GM08714 (cell line): ENCODE measurements around the gene CEMIP2.
"Not testable (repeated sequence)": the region's sequence is repeated elsewhere in the genome, so short reads cannot be mapped to it uniquely, and the experiment has no call there.

Experiments used
- H3K4me3 ChIP-seq: fragments of 200-500 bp; sonication (Bioruptor generic); 2 replicates; pipeline ENCODE4 v1.5.1; 2014; ENCODE audit warnings: mild to moderate bottlenecking, low read length, inconsistent platforms
- ZNF274 ChIP-seq: IDR thresholded peaks from 2 replicates; pipeline ENCODE4 v1.6.1; 2012; ENCODE audit warnings: mild to moderate bottlenecking, low read depth, low read length

CEMIP2 gene, protein sequence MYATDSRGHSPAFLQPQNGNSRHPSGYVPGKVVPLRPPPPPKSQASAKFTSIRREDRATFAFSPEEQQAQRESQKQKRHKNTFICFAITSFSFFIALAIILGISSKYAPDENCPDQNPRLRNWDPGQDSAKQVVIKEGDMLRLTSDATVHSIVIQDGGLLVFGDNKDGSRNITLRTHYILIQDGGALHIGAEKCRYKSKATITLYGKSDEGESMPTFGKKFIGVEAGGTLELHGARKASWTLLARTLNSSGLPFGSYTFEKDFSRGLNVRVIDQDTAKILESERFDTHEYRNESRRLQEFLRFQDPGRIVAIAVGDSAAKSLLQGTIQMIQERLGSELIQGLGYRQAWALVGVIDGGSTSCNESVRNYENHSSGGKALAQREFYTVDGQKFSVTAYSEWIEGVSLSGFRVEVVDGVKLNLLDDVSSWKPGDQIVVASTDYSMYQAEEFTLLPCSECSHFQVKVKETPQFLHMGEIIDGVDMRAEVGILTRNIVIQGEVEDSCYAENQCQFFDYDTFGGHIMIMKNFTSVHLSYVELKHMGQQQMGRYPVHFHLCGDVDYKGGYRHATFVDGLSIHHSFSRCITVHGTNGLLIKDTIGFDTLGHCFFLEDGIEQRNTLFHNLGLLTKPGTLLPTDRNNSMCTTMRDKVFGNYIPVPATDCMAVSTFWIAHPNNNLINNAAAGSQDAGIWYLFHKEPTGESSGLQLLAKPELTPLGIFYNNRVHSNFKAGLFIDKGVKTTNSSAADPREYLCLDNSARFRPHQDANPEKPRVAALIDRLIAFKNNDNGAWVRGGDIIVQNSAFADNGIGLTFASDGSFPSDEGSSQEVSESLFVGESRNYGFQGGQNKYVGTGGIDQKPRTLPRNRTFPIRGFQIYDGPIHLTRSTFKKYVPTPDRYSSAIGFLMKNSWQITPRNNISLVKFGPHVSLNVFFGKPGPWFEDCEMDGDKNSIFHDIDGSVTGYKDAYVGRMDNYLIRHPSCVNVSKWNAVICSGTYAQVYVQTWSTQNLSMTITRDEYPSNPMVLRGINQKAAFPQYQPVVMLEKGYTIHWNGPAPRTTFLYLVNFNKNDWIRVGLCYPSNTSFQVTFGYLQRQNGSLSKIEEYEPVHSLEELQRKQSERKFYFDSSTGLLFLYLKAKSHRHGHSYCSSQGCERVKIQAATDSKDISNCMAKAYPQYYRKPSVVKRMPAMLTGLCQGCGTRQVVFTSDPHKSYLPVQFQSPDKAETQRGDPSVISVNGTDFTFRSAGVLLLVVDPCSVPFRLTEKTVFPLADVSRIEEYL (N-terminal part only)

DNA sequence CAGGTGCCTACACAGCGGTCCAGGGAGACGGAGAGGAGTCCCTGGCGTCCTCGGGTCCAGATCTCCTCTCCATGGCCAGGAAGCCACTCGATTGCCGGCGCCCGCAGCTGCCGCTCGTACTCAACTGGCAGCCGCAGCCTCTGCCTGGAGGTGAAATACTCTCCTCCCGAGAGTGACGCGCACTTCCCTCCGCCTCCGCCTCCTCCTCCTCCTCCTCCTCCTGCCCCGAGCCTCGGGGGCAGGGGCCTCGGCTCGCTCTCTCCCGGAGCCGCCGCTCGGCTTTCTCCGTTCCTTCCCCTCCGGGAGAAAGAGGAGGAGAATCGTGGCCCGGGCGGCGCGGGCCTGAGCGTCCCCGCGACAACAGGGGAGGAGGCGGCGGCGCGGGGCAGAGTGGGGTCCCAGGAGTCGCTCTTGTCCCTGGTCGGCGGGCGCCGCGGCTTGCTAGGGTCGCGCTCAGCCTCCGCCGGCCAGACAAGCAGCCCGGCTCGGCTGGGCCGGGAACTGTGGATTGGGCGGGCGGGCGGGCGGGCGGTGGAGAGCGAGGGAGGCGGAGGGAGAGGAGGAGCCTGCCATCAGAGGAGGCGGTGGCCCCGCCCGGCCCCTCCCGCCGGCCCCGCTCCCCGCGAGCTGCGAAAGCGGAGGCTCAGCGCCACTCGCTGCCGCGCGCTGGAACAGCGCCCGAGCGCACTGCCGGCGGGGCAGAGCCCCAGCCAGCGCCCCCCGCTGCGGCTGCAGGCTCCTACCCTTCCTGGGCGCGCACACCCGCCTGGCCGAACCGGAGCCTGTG lies at the start of gene CEMIP2:
CEMIP2 (minus strand) TSS at position 126 of the 787 bp plus-strand sequence. CDS start 18,140 bp downstream, outside the sequence.
- no peak for TF ChIP-seq ZNF274
- H3K4me3 ChIP-seq, result peak within 1 kb of the TSS; percentile 91

DNA sequence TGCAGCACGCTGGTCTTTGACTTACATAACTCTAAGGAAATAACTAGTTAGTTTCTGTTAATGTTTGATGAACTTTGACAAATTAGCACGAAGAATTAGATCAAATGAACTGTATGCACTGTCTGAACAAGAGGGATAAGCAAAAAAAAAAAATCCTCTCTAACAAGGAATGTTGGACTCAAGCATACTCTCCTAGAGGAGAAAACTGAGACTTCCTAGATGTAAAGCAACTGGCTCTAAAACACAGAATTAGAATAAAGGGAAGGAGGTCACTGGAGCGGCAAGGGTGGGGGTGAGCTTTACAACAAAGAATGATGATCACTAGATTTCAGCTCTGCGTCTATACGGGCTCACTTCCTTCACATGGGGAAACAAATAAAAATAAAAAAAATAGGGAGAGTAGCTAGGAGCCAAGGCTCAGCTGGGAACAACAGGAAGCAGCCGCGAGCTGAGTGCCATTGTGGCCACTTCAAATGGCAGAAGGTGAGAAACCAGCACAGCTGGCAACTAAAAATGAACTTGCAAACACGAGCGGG lies 48.7 kb upstream of the CEMIP2 start:
- TF ChIP-seq ZNF274, result no peak
- no peak overlapping the region; the same call in 1 of the 2 replicates for H3K4me3 ChIP-seq

DNA sequence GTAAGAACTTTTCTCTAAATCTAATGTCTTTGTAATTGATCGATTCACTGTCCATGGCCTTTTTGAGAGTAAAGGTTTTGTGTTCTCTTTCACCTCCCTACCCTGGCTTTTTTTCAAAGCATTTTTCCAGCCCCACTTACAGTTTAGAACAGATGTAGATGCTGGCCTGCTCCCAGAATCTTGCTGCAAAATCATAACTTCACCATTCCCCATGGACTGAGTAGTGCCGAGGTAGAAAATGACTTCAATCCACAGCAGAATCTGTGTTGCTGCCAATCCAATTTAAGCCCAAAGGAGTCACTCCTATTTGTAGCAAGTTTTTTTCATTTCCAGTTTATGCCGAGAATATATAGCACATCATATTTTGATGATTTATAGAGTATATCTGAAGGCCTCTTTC lies 46.5 kb upstream of the CEMIP2 start:
- H3K4me3 ChIP-seq, result no peak overlapping the region
- TF ChIP-seq ZNF274, result no peak

DNA sequence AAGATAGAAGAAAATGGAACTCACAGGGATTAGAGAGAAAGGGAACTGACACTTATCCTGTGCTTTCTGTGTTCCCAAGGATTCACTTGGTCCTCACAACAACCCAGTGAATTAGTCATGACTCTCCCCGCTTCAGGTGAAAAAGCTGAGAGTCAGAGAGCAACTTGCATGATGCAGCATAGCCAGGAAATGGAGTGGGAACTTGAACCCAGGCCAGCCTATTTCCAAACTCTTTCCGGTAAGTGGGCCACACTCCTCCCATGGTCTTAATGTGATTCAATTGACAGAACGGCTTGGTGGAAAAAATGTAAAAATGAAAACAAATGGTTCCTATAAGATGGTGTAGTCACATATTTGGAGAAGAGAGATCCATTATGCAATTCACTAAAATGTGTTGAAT lies 45.9 kb upstream of the CEMIP2 start:
- TF ChIP-seq ZNF274, result no peak
- no peak overlapping the region for H3K4me3 ChIP-seq

DNA sequence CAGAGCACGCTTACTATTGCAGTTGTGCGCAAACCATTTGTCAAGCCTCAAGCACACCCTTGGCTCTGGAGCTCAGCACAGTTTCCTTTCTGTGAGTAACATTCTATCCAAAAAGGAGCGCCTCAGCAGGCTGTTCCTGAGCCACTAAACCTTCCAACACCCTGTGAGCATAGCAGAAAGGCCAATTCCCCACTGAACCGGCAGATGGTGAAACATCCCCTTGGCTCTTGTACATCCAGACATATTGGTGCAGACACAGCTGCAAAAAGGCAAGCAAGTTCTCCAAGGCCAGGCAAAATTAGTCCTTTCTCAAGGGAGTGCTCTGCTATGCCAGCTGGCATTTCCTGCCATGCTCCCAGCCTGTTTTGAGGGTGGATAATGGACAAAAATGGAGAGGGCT lies 44.1 kb upstream of the CEMIP2 start:
- no peak for TF ChIP-seq ZNF274
- H3K4me3 ChIP-seq, result no peak overlapping the region

DNA sequence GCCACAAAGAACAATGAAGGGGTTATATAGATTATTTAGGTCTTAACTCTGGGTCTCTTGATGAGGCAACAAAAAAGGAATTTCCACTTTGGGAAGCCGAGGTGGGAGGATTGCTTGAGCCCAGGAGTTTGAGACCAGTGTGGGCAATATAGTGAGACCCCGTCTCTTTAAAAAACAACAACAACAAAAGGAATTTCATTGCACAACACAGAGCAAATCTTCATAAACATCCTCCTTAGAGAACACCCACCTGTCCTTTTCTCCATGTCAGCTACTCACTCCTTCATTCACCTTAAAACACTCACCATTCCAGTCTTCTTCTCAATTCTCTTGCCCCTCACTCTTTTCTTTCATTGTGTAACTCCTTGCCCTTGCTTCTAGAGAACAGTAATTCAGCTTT lies 39.8 kb upstream of the CEMIP2 start:
- H3K4me3 ChIP-seq, result no peak overlapping the region
- TF ChIP-seq ZNF274, result no peak

DNA sequence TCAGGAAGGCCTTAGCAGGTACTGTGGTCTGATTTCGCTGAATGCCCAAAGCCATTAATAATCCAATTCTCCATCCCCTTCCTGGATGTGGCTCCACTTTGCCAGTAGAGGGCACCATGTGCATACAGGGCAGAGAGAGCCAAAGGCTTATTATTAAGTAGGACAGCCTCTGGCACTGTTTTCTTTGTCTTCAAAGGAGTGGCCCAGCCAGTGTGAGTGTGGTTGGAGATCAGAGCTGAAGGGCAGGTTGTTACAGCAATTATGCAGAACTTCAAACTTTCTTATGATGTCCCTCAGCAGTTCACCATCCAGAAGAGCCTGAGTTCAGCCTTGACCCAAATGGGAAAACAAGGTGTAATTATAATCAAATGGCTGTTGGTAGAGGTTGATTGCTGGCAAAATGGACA lies 38.6 kb upstream of the CEMIP2 start:
- TF ChIP-seq ZNF274, result no peak

DNA sequence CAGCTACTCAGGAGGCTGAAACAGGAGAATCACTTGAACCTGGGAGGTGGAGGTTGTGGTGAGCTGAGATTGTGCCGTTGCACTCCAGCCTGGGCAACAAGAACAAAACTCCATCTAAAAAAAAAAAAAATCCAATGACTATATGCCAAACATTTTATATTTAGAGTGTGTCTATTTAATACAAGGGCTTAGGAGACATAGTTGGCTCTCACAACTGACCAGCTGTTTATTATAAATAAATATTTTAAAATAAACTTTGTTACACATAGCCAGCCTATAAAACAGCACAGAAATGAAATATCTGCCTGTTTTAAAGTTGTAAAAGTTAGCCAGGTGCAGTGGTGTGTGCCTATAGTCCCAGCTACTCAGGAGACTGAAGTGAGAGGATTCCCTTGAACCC lies 36.8 kb upstream of the CEMIP2 start:
- not testable (repeated sequence) for H3K4me3 ChIP-seq

More for the DNA sequence above, 38.6 kb upstream of the CEMIP2 start:
- no peak overlapping the region for H3K4me3 ChIP-seq

DNA sequence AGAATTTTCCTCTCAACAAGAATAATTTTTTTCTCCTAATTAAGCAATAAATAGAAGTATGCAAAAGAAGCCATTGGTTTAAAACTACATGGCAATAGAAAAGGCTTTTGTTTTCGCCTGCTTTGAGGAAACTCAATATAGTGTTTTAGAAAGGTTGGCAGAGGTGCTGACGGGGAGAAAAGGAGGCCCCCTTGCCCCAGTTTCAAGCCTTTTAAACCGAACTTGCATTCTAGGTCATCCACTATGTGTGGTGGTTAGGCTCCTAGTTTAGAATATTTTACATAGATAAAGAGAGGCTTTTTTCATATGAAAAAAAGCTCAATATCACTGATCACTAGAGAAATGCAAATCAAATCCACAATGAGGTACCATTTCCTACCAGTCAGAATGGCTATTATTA lies 33.5 kb upstream of the CEMIP2 start:
- H3K4me3 ChIP-seq, result no peak overlapping the region
- TF ChIP-seq ZNF274, result no peak

DNA sequence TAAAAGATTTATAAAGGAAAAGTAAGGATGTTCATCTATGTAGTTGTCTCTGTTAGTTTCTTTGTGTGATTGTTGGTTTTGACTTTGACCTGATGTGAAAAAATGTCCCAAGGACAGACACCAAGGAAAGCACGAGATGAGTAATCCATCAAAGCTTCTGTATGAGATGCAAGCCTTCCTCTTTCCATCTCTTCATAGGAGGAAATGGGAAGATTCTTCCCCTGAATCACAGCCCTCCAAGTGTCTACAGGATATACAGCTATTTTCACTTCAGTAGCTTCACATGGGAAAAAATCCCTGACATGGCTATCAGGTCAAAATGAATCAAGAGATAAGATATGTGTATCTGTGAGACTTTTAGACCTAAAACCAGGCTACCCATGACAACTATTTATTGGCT lies 29.0 kb upstream of the CEMIP2 start:
- no peak overlapping the region for H3K4me3 ChIP-seq
- no peak for TF ChIP-seq ZNF274

DNA sequence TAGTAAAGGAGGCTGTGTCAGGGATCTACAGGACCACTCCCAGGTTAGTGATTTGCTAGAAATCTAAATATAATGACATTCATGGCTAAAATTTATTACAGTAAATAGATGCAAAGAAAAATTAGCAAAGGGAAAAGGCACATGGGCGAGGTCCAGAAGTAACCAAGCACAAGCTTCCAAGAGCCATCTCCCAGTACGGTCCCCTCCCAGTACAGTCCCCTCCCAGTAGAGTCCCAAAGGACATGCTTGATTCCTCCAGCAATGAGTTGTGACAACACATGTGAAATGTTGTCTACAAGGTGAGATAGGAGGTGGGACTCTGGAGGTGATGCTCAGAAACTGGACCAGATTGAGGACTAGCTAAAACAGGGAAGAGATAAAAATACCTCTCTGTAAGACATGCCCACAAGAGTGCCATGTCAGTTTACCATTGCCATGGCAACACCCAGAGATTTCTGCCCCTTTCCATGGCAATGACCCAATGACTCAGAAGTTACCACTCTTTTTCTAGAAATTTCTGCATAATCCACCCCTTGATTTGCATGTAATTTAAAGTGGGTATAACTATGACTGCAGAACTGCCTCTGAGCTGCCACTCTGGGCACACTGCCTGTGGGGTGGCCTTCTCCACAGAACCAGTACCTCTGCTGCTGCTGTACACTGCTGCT lies 27.9 kb upstream of the CEMIP2 start:
- peak overlapping the region; percentile 36; the same call in 1 of the 2 replicates for H3K4me3 ChIP-seq
- no peak for TF ChIP-seq ZNF274

DNA sequence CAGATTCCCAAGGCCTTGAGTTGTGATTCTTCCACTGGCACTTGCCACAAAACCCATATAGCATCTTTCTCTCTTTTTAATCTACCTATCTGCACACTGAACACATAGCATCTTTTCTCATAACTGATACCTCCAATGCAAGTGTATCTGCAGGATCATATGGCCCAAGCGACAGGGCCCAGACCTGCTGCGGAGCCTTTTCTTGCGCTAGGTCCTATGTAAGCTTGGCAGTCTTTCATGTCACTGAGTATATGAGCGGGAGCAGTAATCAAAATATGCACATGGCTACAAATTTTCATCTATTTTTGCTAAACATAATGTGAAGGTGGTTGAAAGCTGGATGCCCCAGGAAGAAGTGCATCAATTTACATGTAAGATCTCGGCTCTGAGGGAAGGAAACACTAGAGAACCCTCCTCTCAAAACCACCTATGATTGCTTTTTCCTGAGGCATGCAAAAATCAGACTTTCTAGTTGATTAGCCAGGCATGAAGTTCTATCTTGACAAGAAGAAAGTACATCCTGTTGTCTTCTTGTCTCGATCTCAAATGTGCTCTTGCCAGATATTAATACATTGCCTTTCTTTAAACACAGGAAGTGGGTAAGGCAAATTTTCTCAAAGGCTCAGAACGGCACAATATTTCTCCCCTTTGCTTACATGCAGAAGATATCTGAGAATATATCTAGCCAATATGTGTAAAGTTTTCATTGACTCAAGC lies 26.9 kb upstream of the CEMIP2 start:
- TF ChIP-seq ZNF274, result no peak
- H3K4me3 ChIP-seq, result peak overlapping the region; percentile 43; the same call in 1 of the 2 replicates
